HFFc6 (cell line): ENCODE results near the gene SLC16A12. TPM values are rescaled to one million over a fixed set of nuclear protein-coding genes. Genes with fewer than 3 reads are reported as not detected.

ENCODE experiments used
- DNase-seq: peaks from one replicate; pipeline ENCODE4 v3.0.0-alpha.2; 2018
- H3K27ac Mint-ChIP-seq: 2 replicates; pipeline ENCODE4 v1.8.0; 2020; ENCODE audit warnings: mild to moderate bottlenecking, mixed read lengths
- H3K27me3 Mint-ChIP-seq: 2 replicates; pipeline ENCODE4 v1.8.0; 2021; ENCODE audit warnings: mild to moderate bottlenecking, moderate library complexity, mixed read lengths; ENCODE audit not compliant: insufficient read depth
- H3K36me3 Mint-ChIP-seq: 2 replicates; pipeline ENCODE4 v1.8.0; 2021; ENCODE audit warnings: low read depth, mixed read lengths
- H3K4me1 Mint-ChIP-seq: 2 replicates; pipeline ENCODE4 v1.8.0; 2020; ENCODE audit warnings: low read depth, mixed read lengths
- H3K4me3 Mint-ChIP-seq: 2 replicates; pipeline ENCODE4 v1.8.0; 2020; ENCODE audit warnings: mild to moderate bottlenecking, moderate library complexity, mixed read lengths
- H3K9me3 Mint-ChIP-seq: 2 replicates; pipeline ENCODE4 v1.8.0; 2020; ENCODE audit warnings: mild to moderate bottlenecking, mixed read lengths
- total RNA-seq, 6 experiments: library from RNA; stranded (reverse); fragmentation: NEBNext Ultra II Directional; extraction: Animal tissue kit (Norgen Biotek cat#: 25700); gene quantifications; 2 replicates in 1 of 6; 3 replicates in 5 of 6; pipeline ENCODE4 v1.2.3, GENCODE V29; 2021
- TF ChIP-seq, protein P1 (sequence below): fragments of 200-600 bp; sonication (generic); IDR thresholded peaks from 2 replicates; pipeline ENCODE4 v1.5.0; 2021; ENCODE audit warnings: antibody characterized with exemption, mild to moderate bottlenecking

The SLC16A12 gene
- total RNA-seq, 6 experiments from 2014 or later = not detected

DNA sequence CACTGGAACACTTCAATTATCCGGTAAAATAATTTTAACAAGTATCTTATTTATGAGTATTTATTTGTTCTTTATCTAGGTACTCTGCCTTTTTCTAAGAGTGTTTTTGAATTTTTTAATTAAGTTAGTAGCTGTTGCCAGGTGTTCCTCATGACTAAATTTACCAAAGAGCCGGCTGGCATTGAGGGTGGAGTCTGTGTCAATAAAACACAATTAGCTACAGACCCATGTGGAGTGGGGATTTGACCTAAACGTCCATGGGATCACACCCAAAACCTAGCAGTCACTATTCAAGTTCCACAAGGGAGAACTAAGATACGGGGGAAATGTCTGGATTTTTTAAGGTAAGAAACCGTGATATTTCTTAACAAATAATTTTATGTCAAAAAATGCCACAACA, 9.8 kb downstream of the SLC16A12 start:
- no peaks in the 10 kb centered on the region for H3K9me3 Mint-ChIP-seq
- TF ChIP-seq, protein P1, sequence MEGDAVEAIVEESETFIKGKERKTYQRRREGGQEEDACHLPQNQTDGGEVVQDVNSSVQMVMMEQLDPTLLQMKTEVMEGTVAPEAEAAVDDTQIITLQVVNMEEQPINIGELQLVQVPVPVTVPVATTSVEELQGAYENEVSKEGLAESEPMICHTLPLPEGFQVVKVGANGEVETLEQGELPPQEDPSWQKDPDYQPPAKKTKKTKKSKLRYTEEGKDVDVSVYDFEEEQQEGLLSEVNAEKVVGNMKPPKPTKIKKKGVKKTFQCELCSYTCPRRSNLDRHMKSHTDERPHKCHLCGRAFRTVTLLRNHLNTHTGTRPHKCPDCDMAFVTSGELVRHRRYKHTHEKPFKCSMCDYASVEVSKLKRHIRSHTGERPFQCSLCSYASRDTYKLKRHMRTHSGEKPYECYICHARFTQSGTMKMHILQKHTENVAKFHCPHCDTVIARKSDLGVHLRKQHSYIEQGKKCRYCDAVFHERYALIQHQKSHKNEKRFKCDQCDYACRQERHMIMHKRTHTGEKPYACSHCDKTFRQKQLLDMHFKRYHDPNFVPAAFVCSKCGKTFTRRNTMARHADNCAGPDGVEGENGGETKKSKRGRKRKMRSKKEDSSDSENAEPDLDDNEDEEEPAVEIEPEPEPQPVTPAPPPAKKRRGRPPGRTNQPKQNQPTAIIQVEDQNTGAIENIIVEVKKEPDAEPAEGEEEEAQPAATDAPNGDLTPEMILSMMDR = no peak
- peaks cover 16% of the 10 kb centered on the region for H3K4me1 Mint-ChIP-seq
- H3K36me3 Mint-ChIP-seq = no peaks in the 10 kb centered on the region
- H3K27me3 Mint-ChIP-seq = peaks cover 2% of the 10 kb centered on the region
- no peak overlapping the region for H3K27ac Mint-ChIP-seq
- H3K4me3 Mint-ChIP-seq = no peak overlapping the region
- no peak for DNase-seq

DNA sequence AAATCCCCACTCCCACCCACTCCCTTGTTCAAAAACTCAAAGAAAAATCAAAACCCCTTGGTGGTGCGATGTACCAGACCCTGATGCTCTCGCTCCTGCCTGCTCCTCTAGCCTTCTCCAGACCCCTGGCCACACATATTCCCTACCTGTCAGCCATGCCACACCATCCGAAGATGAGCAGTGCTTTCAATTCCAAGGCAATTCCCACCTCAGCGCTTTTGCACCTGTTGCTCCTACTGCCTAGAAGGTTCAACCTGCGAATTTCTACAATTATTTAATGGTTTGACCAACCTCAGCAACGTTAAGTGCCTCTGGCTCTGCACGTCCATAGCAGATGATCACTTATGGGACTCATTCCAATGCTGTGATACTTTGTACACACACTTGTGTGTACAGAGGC, 11.1 kb downstream of the SLC16A12 start:
- TF ChIP-seq, protein P1 = no peak
- Mint-ChIP-seq H3K9me3 (no peaks in the 10 kb centered on the region), H3K27me3 (peaks cover 2% of the 10 kb centered on the region), H3K36me3 (no peaks in the 10 kb centered on the region), H3K27ac (no peak overlapping the region), H3K4me1 (peaks cover 18% of the 10 kb centered on the region), H3K4me3 (no peak overlapping the region)
- no peak for DNase-seq

DNA sequence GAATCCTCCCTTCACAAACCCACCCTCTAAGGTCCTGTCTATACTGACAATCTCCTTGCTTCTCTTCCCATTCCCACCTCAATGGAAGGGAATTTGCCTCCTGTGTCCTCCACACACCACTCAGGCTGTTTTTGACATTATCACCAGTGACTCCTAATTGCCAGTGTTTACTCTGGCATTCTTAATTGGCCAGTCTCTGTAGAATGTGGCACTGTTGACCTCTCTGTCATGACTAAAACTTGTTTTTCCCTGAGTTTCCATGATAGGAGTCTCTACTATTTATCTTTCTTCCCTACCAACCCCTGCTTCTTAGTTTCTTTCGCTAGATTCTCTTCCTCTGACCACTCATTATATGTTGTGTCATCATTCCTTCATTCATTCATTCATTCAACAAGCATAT, 12.1 kb downstream of the SLC16A12 start:
- H3K4me3 Mint-ChIP-seq = no peak overlapping the region
- no peaks in the 10 kb centered on the region for H3K36me3 Mint-ChIP-seq
- TF ChIP-seq, protein P1 = no peak
- no peak overlapping the region for H3K27ac Mint-ChIP-seq
- H3K4me1 Mint-ChIP-seq = peaks cover 28% of the 10 kb centered on the region
- peak; percentile 5 for DNase-seq
- H3K27me3 Mint-ChIP-seq = peaks cover 2% of the 10 kb centered on the region
- H3K9me3 Mint-ChIP-seq = no peaks in the 10 kb centered on the region

DNA sequence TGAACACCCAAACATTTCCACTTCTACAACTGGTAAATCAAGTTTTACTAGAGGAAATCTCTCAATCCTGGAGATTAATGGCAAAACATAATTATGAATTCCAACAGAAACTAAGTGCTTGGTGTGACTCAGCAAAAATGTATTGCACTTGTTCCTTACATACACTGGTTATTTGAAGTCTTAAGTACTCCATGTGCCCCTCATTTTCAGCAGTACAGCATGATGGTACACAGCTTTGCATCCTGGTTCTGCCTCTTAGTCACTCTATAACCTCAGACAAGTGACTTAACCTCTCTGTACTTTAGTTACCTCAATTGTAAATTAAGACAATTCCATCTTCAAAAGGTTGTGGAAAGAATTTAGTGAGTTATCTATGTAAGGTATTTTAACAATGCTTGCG, 12.9 kb downstream of the SLC16A12 start:
- TF ChIP-seq, protein P1 = no peak
- Mint-ChIP-seq H3K27me3 (peaks cover 2% of the 10 kb centered on the region), H3K4me3 (no peak overlapping the region), H3K4me1 (peaks cover 36% of the 10 kb centered on the region), H3K27ac (no peak overlapping the region), H3K9me3 (no peaks in the 10 kb centered on the region), H3K36me3 (no peaks in the 10 kb centered on the region)
- peak; percentile 15 for DNase-seq

DNA sequence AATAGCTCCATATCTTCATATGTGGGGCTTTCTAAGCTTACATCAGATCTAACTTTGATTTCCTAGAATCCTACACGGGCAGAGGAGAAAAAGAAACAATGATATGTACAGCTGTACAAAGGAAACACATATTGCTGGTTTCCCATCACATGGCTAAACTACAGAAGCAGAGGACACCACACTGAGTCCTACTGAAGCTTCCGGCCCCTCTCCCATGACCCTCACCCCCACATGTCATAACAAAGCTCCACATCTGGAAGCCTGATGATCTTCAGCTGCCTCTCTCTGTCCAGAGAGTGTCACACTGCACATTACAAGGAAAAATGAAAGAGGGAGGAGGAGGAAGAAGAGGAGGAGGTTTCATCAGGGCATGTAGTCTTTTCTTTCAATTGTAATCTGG, 14.0 kb downstream of the SLC16A12 start:
- no peaks in the 10 kb centered on the region; the same call in 1 of the 2 replicates for H3K27me3 Mint-ChIP-seq
- no peak overlapping the region for H3K27ac Mint-ChIP-seq
- no peaks in the 10 kb centered on the region for H3K9me3 Mint-ChIP-seq
- TF ChIP-seq, protein P1 = no peak
- H3K4me1 Mint-ChIP-seq = peaks cover 43% of the 10 kb centered on the region
- DNase-seq = no peak
- no peaks in the 10 kb centered on the region for H3K36me3 Mint-ChIP-seq
- no peak overlapping the region for H3K4me3 Mint-ChIP-seq

DNA sequence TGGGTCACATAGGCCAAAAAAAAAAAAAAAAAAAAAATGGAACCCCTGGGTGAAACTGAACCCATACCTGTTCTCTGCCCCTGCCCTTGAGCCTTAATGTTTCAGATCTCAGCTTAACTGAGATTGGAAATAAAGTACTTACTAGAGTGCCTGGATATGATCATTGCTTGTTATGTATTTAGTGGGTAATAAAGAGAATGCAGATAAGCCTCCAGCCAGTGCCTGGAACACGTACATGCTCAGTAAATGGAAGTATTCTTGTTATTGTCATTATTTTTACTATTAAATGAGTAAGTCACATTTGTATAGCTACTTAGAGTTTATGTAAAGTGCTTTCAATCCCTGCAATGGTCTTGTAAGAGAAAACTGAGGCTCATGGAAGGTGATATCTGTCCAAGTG, 14.7 kb downstream of the SLC16A12 start:
- H3K36me3 Mint-ChIP-seq = no peaks in the 10 kb centered on the region
- H3K27ac Mint-ChIP-seq = no peak overlapping the region
- H3K27me3 Mint-ChIP-seq = no peaks in the 10 kb centered on the region; the same call in 1 of the 2 replicates
- H3K4me3 Mint-ChIP-seq = no peak overlapping the region
- no peaks in the 10 kb centered on the region for H3K9me3 Mint-ChIP-seq
- no peak for DNase-seq
- TF ChIP-seq, protein P1 = no peak
- H3K4me1 Mint-ChIP-seq = peaks cover 50% of the 10 kb centered on the region
